Measurements from ENCODE around the gene CITED4.

CITED4 gene, protein sequence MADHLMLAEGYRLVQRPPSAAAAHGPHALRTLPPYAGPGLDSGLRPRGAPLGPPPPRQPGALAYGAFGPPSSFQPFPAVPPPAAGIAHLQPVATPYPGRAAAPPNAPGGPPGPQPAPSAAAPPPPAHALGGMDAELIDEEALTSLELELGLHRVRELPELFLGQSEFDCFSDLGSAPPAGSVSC

DNA sequence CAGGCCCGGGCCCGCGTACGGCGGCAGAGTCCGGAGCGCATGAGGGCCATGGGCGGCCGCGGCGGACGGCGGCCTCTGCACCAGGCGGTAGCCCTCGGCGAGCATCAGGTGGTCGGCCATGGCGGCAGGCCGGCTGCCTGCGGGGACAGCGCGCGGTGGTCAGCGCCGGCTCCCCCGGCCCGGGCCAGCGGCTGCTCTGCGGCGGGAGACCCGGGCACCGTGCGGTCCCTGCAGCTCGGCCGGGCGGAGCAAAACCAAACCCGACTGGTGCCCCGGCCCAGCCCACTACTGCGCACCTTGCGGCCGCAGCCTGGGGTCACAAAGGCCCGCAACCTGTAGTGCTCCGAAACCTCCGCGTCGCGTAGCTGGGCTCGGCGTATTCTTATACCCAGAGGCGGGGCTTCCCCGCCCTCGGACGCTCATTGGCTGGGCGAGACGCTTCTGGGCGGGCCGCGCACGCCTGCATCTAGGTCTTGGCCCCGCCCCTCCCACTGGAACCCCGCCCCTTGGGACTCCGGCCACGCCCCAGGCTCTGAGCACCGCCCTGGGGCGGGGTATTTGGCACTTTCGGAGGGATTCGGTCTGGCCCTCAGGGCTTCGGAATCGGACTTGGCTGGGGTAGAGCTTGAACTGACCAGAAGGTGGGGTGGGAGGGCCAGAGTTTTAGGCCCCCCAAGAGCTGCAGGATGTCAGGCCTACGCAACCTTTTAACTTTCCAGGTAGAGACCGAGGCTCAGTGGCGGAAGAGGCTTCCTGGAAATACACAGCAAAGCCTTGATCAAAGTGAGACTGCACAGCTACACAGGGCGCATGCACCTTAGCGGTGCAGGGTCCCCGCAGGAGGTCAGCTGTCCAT is at the start of gene CITED4:
CITED4 (minus strand) TSS at position 356 of the 856 bp plus-strand sequence; CDS start at position 120, 236 bp downstream.
- TF ChIP-seq, protein P1, sequence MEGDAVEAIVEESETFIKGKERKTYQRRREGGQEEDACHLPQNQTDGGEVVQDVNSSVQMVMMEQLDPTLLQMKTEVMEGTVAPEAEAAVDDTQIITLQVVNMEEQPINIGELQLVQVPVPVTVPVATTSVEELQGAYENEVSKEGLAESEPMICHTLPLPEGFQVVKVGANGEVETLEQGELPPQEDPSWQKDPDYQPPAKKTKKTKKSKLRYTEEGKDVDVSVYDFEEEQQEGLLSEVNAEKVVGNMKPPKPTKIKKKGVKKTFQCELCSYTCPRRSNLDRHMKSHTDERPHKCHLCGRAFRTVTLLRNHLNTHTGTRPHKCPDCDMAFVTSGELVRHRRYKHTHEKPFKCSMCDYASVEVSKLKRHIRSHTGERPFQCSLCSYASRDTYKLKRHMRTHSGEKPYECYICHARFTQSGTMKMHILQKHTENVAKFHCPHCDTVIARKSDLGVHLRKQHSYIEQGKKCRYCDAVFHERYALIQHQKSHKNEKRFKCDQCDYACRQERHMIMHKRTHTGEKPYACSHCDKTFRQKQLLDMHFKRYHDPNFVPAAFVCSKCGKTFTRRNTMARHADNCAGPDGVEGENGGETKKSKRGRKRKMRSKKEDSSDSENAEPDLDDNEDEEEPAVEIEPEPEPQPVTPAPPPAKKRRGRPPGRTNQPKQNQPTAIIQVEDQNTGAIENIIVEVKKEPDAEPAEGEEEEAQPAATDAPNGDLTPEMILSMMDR (IDR thresholded peaks at IDR 0.05; ENCODE audit: low read depth, low read length, missing control alignments) = peak; percentile 38
- peak; percentile 67 for DNase-seq (ENCODE audit: extremely low read depth, low read depth)
- peak within 1 kb of the TSS; percentile 51 for H3K4me3 ChIP-seq (replicated peaks; ENCODE audit: low read depth, low read length)

DNA sequence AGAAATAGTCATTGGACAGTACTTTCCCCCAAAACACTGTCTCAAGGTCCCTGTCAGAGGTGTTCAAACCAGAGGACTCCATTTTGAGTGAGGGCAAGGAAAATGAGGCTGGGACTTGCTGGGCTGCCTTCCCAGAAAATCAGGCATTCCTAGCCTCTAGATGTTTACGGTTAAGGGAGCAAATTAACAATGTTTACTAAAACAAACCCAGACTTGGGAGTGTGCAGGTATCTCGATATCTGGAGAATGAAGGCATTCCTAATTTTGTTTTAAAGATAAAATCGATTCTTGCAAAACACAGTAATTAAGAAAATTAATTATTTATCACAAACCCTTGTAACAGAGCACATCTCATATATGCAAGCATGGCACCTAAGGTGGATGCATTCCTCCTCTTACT is 48.9 kb upstream of the CITED4 start:
- H3K4me3 ChIP-seq (replicated peaks; ENCODE audit: low read depth, low read length) = no peak overlapping the region
- DNase-seq (ENCODE audit: extremely low read depth, low read depth) = no peak
- TF ChIP-seq, protein P1 (IDR thresholded peaks at IDR 0.05; ENCODE audit: low read depth, low read length, missing control alignments) = no peak

DNA sequence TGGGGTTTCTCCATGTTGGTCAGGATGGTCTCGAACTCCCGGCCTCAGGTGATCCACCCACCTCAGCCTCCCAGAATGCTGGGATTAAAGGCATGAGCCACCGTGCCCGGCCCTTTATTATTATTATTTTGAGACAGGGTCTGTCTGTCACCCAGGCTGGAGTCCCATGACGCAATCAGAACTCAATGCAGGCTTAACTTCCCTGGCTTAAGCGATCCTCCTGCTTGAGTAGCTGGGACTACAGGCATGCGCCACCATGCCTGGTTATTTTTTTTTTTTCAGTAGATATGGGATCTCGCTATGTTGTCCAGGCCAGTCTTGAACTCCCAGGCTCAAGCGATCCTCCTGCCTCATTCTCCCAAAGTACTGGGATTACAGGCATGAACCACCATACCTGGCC is 47.1 kb upstream of the CITED4 start:
- H3K4me3 ChIP-seq (replicated peaks; ENCODE audit: low read depth, low read length) = no peak overlapping the region
- DNase-seq (ENCODE audit: extremely low read depth, low read depth) = no peak
- TF ChIP-seq, protein P1 (IDR thresholded peaks at IDR 0.05; ENCODE audit: low read depth, low read length, missing control alignments) = no peak

DNA sequence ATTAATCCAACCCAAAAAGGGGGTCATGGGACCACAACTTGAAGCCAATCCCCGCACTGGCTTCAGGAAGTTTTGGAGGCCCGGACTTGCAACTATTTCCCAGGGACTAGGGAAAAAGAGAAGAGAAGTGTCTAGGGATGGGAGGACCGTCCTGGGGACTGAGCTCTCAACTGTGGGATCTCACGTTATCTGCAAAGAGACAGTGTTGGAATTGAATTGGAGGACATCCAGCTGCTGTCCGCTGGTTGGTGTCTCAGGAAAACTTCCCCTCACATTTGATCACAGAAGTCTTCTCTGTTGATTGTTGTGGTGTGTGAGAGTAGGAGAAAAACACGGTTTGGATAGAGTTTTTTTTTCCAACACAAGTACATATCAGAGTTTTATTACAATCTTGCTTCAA is 46.2 kb upstream of the CITED4 start:
- TF ChIP-seq, protein P1 (IDR thresholded peaks at IDR 0.05; ENCODE audit: low read depth, low read length, missing control alignments) = no peak
- no peak for DNase-seq (ENCODE audit: extremely low read depth, low read depth)
- H3K4me3 ChIP-seq (replicated peaks; ENCODE audit: low read depth, low read length) = no peak overlapping the region

DNA sequence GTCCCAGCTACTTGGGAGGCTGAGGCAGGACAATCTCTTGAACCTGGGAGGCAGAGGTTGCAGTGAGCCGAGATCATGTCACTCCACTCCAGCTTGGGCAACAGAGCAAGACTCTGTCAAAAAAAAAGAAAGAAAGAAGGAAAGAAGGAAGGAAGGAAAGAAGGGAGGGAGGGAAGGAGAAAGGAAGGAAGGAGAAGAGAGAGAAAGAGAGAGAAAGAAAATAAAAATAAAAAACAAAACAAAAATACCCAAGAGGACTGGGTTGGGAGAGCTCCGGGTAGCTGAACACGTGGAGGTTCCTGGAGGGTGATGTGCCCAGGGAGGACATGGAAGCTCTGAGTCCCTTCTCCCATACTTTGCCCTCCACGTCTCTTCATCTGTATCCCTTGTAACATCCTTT is 45.7 kb upstream of the CITED4 start:
- no peak for DNase-seq (ENCODE audit: extremely low read depth, low read depth)
- TF ChIP-seq, protein P1 (IDR thresholded peaks at IDR 0.05; ENCODE audit: low read depth, low read length, missing control alignments) = no peak
- H3K4me3 ChIP-seq (replicated peaks; ENCODE audit: low read depth, low read length) = no peak overlapping the region

DNA sequence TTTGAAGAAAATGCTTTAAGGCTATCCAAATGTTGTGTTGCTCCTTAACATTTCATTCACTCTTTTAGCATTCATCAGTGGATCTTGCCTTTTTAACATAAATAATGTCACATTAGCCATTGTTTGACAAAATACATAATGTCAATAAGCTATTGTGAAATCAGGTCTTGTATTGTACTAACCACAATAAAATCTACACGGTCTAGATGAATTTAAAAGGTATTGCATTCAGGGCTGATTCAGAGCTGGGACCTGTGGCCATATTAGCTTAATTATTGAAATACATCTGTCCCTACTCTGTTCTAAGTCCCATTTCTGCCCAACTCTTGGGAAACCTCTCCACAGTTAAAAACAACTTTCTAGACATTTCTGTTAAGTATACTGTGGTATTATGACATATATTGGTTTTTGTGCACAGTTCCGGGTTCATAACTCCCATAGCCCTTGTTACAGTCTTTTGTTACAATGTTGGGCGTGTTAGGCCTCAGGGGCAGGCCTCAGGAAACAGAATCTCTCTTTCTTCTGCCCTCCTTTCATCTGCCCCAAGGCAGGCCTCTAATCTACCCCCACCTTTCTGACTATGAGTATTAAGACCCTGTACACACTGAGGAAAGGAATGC is 44.7 kb upstream of the CITED4 start:
- DNase-seq (ENCODE audit: extremely low read depth, low read depth) = no peak
- H3K4me3 ChIP-seq (replicated peaks; ENCODE audit: low read depth, low read length) = no peak overlapping the region
- TF ChIP-seq, protein P1 (IDR thresholded peaks at IDR 0.05; ENCODE audit: low read depth, low read length, missing control alignments) = no peak
